Urothelium cell line (cell line): ENCODE results near the gene B4GALT6.

ENCODE experiments used
- DNase-seq: peaks from one replicate; pipeline ENCODE4 v3.0.0; 2011; ENCODE audit warnings: low spot score, mixed read lengths
- FAIRE-seq: peaks from 2 replicates; lab custom pipeline; 2011; peaks lifted over from hg19 to GRCh38; lab: Jason Lieb, UNC

The B4GALT6 gene

DNA sequence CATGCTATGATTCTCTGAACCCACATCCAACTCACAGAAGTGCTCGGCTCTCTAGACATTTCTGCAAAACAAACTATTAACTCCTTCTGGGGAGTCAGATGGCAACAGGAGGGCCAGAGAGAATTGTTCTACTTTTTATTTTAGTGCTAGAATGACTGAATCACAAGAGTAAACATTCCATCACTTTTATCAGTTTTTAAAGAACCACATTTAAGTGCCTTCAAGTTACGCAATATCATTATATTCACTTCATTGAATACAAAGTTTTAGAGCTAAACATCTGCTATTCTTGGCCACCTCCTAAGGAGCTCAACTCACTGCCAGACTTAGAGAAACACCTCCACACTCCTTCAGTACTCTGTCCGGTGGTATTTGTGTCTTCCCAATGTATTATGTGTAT is 22.4 kb downstream of the B4GALT6 start:
- DNase-seq = no peak
- no peak for FAIRE-seq

DNA sequence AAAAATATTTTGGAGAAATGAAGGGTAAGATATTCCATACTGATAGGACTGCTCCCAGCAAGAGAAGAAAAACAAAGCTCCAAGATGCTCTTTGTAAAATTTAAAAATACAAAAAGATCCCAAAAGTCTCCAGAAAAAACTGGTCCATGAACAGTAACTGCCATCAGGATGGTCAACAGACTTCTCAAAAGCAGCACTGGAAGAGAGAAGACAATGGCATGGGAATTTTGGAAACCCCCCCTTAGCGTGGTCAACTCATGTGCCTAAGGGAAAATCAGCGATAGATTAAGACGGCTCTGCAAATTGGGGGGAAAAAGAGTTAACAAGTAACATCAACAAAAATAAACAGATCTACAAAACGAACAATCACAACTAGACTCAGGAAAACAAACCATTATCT is 23.6 kb downstream of the B4GALT6 start:
- FAIRE-seq (no peak), DNase-seq (no peak)

DNA sequence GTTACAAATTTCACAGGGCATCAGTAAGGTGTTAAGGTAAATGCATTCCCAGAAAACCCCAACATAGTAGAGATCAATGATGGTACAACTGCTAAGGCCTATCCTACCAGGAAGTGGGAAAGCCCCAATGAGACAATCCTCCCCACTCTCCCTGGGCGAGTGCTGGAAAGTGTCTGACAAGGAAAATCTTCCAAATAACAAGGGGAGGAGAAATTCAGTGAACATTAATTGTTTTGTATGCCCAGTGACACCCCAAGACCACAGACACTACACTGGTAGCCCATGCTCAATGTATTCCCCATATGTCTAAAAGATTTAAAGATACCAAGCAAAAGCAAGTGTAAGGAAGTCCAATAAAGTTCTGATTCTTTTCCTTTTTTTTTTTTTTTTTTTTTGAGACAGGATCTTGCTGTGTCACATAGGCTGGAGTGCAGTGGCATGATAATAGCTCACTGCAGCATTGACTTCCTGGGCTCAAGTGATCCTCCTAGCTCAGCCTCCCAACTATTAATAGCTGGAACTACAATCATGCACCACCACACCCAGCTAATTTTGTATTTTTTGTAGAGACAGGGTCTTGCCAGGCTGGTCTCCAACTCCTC is 24.7 kb downstream of the B4GALT6 start:
- DNase-seq (no peak), FAIRE-seq (no peak)

DNA sequence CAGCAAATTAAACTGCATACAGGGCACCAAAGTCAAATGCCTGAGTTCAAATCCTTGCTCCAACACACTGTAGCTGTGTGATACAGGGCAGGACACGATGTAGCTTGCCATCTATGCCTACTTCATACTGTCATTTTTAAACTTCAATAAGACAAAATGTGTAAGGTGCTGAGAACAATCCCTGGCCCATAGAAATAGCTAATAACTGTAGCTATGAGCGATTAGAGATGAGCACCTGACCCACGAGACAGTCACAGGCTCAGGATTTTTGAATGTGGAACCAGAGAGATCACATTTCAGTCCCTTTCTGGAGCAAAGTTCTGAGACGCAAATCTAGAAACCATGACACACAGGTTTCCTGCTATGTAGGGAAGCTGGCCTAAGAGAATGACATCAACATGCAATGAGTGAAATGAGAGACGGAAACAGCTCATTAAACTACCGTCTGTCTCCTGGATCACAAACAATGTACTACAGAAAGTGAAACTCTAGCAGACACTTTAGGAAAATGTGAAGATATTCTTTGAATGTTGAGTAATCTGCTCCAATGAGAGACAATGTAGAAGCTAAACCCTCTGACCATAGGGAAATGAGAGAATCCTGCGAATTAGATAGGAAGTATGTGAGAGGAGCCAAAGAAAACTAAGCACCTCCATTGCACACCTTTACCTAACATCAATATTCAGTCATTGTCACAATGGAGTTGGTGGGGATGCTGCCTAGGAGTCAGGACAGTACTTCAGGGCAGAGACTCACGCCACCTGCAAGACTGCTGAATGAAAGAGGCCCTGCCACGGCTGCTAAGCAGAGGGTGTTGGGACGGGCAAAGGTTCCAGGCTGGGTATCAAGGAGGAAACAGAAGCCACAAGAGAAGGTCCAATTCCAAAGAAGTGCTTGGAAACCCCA is 25.5 kb downstream of the B4GALT6 start:
- DNase-seq = no peak
- no peak for FAIRE-seq

DNA sequence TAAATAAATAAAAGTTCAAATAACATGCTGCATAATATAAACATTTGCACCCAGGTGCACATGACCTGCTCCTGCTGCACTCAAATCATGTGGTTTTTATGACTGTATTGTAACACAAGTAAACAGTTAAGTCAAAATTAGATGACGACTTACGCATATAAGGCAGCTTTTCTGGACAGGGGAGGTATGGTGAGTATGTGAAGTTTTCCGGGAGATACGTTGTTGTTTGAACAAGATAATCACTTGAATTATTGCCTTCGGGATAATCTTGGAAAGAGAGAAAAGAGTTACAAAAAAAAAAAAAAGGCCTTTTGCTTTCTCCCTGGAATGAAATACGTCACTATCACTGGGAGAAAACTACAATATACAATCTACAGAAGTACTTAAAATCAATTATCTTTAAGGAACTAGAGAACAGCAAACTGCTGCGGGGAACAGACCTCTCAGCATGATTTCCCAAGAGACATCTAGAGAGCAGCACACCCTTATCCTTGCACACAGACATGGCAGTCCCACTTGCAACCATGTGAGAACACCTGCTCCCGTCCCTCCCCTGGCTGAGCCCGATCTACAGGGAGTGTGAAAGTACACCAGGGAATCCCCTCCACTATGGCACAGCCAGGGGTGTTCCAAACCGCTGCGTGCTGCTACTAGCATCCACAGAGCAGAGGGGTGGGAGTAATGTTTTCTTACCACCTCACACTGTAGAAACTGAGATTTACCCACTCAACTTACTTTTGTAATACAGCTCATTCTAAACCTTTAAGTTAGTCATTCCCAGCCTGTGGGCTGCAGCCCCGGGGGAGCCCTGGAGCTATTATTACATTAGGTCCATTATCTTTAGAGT is 26.3 kb downstream of the B4GALT6 start:
- DNase-seq (no peak), FAIRE-seq (no peak)

DNA sequence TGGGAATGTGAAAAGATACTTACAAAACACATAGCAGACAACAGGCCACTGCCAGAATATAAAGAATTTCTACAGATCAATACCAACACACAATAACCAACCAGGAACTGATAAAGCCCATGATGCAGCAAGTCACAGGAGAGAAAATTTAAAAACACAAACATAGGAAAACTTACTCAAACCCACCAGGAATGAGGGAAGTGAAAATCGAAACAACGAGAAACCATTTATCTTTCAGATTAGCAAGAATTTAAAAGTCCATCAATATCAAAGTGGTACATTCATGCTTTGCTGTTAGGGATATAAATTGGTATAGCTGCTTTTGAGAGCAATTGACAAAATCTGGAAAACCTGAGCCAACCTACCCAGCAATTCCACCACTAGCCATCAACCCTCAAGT is 27.6 kb downstream of the B4GALT6 start:
- no peak for FAIRE-seq
- DNase-seq = no peak

DNA sequence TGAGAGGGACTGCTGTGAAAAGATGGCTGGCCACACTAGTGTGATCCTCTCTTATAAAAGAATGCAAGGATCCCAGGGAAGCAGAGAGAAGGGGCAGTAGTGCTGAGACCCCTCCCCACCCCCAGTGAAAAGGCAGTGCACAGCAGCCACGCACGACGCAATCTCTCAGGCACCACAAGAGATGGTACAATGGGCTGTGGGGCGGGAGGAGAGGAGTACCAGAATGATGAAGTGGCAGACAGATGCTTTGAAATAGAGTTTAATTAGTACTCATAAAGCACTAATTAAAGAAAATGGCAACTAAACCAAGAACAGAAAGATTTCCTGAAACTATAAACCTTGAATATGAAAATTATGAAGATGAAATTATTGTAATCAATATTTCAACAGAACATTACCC is 29.0 kb downstream of the B4GALT6 start:
- FAIRE-seq = no peak
- DNase-seq = no peak

DNA sequence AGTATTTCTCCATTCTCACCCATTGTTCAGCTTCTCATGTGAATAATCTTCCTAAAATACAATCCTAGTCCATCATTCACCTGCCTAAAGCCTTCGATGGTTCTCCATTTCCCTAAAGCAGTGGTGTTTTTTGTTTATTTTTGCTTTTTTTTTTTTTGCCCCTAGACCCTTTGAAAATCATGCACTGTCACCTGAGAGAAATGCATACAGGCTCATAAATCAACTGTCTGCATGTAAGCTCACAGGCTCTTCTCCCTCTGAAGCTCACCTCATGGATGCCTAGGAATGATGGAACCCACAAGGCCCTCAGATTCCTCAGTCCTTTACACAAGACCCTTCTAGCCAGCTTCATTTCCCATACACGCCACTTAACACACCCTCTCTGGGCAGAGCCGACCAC is 31.5 kb downstream of the B4GALT6 start:
- DNase-seq (no peak), FAIRE-seq (no peak)

DNA sequence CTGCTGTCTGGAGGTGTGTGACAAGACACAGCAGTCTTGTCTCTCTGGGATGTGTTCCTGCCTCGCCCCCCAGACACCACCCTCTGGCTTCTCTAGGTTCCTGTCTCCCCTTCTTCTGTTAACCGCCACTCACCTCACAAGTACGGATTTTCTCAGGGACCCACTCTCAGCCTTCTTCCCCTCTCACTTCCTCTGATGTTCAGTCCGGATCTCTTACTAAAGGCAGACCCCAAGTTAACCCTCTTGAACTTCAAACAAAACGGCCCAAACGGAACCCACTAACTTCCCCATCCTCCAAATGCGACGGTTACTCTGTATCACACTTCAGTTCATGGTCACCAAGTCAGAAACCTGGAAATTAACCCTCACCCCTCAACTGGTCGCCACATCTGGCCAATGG is 32.0 kb downstream of the B4GALT6 start:
- DNase-seq (no peak), FAIRE-seq (no peak)

DNA sequence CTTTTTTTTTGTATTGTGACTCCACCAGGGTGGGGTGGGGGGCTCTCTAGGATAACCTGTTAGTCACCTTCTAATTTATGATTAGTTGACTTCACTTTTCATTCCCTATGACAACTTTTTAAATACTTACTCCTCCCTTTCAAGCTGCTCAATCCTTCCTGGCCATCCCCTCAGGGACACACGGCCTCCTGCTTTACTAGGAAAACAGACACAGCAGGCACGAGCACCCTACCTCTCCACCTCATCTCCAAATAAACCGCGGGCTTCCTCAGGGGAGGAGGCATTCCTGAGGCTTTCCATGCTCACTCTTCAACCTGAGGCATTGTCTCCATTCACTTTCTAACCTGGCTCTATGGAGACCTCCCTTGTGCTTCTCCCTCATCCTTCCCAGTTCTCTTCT is 33.0 kb downstream of the B4GALT6 start:
- DNase-seq (no peak), FAIRE-seq (no peak)

DNA sequence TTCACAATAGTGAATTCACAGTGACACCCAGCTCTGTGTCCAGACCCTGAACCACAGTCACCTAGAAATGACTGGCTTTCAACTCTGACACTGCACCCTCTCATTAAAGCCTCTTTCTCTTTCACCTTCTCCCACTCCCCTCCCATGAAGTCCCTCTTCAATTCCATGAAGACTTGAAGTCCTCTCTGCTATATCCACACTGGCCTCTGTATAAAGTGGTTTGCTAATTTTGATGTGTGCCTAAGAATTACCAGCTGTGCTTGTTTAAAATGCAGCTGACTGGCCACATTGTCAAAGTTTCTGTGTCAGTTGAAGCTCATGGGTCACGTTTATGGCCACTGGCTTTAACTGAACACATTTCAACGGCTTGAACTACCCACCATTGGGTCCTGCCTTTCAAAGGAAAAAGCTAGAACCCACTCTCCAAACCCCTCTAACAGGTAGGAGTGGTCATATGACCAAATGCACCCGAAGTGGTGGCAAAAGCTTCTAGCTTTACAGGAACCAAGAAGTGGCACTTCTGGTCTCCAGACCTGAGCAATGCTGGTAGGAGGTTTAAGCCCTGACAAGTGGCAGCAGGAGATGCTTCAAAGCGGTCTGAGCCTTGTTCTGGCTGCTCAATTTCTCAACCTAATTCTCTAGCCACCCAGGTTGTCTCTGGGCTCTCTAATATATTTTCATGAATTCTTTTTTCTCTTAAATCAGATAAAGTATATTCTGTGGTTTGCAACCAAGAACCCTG is 34.2 kb downstream of the B4GALT6 start:
- DNase-seq = no peak
- FAIRE-seq = no peak

DNA sequence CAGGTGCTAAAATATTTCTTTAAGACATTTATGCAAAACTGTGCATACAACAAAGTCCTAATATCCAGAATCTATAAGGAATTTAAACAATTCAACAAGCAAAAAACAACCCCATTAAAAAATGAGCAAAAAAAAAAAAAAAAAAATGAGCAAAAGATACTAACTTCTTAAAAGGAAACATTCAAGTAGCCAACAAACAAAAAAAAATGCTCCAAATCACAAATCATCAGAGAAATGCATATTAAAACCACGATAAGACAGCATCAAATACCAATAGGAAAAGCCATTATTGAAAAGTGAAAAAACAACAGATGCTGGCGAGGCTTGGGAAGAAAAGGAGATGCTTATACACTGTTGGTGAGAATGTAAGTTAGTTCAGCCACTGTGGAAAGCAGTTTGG is 34.9 kb downstream of the B4GALT6 start:
- FAIRE-seq (no peak), DNase-seq (no peak)

DNA sequence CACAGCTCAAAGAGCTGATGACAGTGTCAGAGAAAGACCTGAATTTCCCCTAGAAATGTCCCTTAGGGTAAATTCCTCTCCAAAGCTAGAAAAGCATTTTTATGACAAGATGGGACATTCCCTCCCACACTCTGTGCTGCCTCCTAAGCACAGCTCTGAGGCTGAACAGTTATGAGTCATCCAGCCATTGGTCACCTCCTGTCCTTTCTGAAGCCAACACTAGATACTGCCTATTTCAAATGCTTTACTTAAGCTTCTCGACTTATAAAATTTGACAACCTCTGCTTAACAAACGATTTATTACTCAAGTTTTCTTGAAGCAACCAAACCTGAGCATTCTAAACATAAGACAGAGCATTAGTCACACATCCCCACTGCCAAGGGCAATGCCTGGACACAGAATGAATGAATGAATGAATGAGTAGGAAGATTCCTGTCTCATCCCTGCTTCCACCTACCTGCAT is 35.4 kb downstream of the B4GALT6 start:
- FAIRE-seq (no peak), DNase-seq (peak; percentile 49)

DNA sequence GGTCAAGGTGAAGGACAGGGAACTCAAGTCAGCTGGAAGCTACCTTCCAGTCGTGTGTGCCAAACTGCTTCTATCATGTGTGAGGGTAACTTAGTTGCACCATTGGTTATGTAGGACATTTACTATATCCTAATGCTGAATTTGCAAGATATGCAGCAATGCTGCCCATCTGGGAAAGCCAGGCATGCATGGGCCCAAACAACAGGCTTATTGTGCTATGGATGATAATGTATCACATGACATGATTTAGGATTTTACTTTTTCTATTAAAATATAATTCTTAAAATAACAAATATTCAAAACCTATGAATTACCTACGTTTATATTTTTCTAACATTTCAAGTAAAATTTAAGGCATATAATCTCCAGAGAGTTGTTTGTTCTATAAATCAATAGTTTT is 35.9 kb downstream of the B4GALT6 start:
- no peak for FAIRE-seq

DNA sequence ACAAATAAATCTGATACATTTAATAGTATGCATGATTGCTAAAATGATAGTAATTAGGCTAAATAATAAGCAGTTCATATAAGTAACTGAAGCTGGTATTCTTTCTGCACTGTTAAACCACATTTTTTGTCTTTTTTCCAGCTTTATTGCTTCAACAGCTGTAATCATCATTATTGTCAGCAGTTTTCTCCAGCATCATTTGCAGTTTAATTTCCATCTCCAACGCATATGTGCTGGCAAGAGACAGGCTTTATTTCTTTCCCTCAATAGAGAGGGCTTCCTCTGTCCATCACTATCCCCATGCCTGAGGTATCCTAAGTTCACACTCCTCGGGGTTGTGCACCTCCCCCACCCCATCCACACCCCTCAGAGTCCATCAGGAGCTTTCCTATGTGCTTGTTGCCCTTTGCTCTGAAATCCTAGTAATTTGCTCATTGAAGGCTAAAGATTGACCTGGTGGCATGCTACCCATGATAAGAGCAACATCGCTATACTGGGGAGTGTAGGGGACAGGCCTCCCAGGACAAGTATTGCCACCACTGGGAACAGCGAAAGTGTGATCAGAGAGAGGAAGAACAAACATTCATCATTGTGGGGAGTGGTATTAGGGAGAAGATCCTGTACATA is 37.1 kb downstream of the B4GALT6 start:
- no peak for FAIRE-seq
- no peak for DNase-seq

More for the DNA sequence above, 35.9 kb downstream of the B4GALT6 start:
- no peak for DNase-seq

DNA sequence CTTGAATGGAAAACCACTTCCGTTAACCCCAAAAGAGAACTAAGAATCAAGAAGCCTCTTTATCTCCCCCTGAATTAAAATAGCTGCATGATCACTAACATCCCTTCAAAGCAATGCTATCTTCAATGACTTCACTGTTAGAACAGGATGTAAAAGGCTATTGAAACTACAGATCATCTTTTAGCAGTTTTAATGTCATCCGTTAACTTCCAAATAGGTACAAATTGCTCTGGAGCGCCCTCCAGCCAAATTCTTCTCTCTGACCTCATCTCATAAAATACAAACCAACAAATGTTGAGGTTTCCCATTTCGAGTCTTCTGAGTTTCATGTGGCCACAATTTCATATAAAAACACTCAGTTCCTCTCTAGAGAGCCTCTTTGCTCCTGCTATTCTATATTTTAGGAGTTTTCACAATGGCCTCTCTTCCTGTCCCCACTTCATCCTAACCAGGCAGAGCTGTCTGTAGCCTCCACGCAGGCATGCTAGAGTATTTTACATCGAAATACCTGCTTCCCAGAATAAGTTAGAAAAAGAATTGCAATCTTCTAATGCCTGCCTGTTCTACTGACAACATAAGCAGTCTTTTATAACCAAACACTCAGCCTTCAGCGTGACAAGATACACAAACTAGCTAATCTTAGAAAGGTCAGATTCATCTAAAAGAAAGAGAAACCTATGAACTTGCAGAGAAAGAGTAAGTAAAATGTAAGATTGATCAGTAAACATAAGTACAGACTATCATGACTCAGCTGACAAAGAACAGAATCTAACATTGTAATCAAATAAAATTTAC is 37.9 kb downstream of the B4GALT6 start:
- FAIRE-seq (no peak), DNase-seq (no peak)

DNA sequence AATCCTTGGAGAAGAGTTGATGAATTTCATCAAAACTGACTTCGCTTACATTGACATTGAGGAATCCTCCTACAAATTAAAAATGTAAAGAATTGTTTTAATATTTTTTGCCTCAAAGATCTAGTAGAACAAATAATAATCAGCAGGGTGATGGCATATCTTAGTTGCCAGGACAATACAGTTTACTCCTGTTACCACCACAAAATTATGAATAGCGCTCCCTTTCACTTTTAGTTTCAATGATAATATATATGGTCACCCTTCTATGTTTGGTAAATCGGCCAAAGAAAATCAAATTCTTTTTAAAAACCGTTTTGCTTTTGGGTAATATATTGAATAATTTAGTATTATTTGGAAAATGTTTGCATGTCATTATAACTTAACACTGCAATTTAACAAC is 39.0 kb downstream of the B4GALT6 start:
- FAIRE-seq = no peak
- DNase-seq = no peak

DNA sequence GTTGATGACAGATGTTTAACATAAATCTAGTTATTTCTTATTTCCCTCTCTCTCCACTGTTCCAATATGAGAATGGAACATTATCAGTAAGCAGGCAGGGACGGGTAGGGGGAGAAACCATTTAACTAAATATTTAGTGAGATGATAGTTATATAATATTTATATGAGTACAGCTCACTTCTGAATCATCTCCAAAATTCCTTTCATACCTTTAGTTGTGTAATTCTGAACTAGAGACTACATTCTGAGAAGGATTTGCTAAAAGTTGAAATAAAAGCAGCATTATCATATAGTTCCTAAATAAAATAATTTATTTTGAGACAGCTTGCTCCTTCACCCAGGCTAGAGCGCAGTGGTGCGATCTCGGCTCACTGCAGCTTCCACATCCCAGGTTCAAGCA is 41.4 kb downstream of the B4GALT6 start:
- no peak for DNase-seq
- FAIRE-seq = no peak

DNA sequence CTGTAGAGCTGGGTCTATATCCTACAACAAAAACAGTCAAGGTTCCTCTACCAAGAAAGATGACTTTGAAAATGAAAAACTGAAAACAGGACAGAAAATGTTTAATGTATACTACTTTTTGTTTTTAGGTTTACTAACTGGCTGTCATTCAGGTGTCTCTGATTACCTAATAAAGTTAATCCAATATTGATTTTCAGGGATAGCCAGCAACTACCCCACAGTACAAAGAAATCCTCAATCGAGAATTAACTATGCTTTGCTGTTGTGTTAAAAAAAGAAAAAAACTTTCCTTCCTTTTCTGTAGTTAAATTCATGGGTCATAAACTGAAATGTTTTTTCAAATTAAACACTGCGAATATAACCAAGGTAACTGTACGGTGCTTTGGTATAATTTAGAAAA is 46.9 kb downstream of the B4GALT6 start:
- DNase-seq (no peak), FAIRE-seq (no peak)

DNA sequence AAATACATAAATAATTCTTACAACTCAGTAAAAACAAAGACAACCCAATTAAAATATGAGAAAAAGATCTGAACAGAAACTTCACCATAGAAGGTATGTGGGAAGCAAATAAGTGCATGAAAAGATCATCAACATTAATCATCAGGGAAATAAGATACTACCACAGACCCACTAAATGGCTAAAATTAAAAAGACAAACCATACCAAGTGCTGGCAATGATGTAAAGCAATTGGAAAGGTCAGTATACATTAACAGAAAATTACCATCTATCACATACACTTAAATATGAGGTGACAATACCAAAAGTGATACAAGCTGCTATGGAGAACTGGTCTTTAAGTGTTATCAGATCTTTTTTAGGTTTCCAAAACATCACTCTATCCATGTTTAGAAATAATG is 48.0 kb downstream of the B4GALT6 start:
- FAIRE-seq (no peak), DNase-seq (no peak)
